Heart left ventricle (tissue), 13 donors: ENCODE results near the gene SLC7A6OS.

Source experiments
- CTCF ChIP-seq, 12 donors: fragments of 200-600 bp; sonication (generic) in 4 of 12; IDR thresholded peaks; one replicate each; pipeline versions ENCODE4 v1.5.0 to v1.8.0; 2018 to 2022; ENCODE audit warnings: antibody characterized with exemption in 12 of 12, mild to moderate bottlenecking in 5 of 12
- POLR2A ChIP-seq, 2 donors: fragments of 450-650 bp; IDR thresholded peaks; one replicate each; pipeline ENCODE4 v1.6.1; 2017; ENCODE audit warnings: antibody characterized with exemption in 2 of 2, mild to moderate bottlenecking in 2 of 2, moderate library complexity in 2 of 2
- donor health status: ischemic (EF 13 %, LVEDD 7.1; RV severe dilation, severe dysfunction).
- donor health status: DM: no; HTN: yes; CAD: no.
- donor health status: DM: no; HTN: no; CAD: no.
- donor health status: ischemic (EF 25% LVEDD 6.9; RV normal size, moderate dysfunction).
- donor health status: ischemic (EF 25% LVEDD 5.7; RV mildly dilated, moderate dysfunction).
- donor health status: ischemic (EF 35%, LVEDD 5.7; RV mildly dilated, moderate dysfunction).
- donor health status: nonischemic (EF 11% LVEDD 7.7; RV severe dilation, severe dysfunction).
- donor health status: DM: yes; HTN: yes; CAD: no.
- donor health status: PGD.
- donor health status: ischemic (EF 29% LVEDD 5.4; RV normal size, mild dysfunction).
- donor health status: nonischemic (EF 23%, LVEDD 6.1; RV moderate dilation, normal function).

- TF ChIP-seq POLR2A (IDR thresholded peaks at IDR 0.05) (no peak), CTCF (IDR thresholded peaks at IDR 0.05) (no peak)
These were observed 40.7 kb upstream of the SLC7A6OS start for GRCh38 chr16:68351463-68351862.
